ENCODE data around the gene CD74.
"Not testable (repeated sequence)": the region's sequence is repeated elsewhere in the genome, so short reads cannot be mapped to it uniquely, and the experiment has no call there.

Gene CD74

DNA sequence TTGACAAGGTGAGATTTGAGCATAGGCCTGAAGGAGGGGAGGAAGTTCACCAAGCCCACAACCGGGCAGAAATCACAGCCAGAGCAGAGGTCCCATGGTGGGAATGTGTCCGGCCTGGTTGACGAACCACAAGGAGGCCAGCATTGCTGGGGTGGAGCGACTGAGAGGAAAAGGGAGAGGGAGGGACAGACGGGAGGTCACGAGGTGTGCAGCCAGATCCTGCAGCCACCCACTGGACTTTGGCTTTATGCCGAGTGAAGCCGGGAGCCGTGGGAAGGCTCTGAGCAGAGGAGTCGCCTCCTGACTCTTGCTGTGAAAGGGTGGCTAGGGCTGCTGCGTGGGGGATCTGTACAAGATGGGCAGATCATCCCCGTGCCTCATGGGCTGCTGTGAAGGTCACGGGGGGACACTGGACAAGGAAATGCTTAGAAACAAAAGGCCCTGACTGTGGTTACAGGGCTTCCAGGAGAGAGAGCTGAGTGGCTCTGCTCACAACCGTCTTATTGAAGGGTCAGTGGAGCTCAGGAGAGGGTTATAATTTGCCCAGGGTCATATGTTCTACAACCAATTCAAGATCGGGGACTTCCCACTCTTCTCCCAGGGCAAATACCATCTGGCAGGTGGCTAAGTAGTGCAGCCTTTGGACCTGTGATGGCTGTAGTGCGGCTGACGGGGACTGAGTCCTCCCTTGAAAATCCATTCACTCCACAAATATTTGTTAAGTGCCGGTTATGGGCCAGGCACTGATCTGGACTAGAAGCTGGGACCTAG, 15.6 kb upstream of the CD74 start:
- DNase-seq (ENCODE audit: low spot score in 2 of 2) (no peak), ATAC-seq (no peak)
- Mint-ChIP-seq H3K9me3 (no peaks in the 10 kb centered on the region), H3K4me3 (no peak overlapping the region), H3K27ac (peak overlapping the region; percentile 60), H3K4me1 (no peaks in the 10 kb centered on the region), H3K36me3 (no peaks in the 10 kb centered on the region)

DNA sequence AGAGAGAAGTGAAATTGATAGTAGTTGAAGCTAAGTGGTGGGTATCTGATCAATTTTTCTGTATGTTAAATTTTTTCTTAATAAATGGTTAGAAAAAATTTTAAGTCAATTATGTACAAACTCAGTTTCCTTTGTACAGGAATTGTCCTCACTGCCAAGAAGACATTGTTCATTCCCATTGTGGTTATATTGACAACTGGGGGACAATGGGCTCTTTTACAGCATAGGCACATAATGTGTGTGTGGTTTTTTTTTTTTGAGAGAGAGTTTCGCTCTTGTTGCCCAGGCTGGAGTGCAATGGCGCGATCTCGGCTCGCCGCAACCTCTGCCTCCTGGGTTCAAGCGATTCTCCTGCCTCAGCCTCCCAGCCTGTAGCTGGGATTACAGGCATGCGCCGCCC, 13.5 kb upstream of the CD74 start:
- H3K9me3 Mint-ChIP-seq; H3K4me1 Mint-ChIP-seq; H3K36me3 Mint-ChIP-seq; H3K27ac Mint-ChIP-seq; DNase-seq (ENCODE audit: low spot score in 2 of 2); ATAC-seq; H3K4me3 Mint-ChIP-seq: not testable (repeated sequence)

- Mint-ChIP-seq H3K9me3 (no peaks in the 10 kb centered on the region), H3K27ac (no peak overlapping the region), H3K4me1 (peaks cover 13% of the 10 kb centered on the region), H3K36me3 (no peaks in the 10 kb centered on the region), H3K4me3 (no peak overlapping the region)
- DNase-seq (ENCODE audit: low spot score in 2 of 2) (no peak), ATAC-seq (no peak)
These were observed 10.0 kb upstream of the CD74 start for GRCh38 chr5:150422758-150423157.

- Mint-ChIP-seq H3K36me3 (no peaks in the 10 kb centered on the region), H3K4me3 (no peak overlapping the region), H3K27ac (no peak overlapping the region), H3K9me3 (no peaks in the 10 kb centered on the region), H3K4me1 (peaks cover 13% of the 10 kb centered on the region)
- DNase-seq (ENCODE audit: low spot score in 2 of 2) (no peak), ATAC-seq (no peak)
These were observed 9.4 kb upstream of the CD74 start for GRCh38 chr5:150422075-150422474.

DNA sequence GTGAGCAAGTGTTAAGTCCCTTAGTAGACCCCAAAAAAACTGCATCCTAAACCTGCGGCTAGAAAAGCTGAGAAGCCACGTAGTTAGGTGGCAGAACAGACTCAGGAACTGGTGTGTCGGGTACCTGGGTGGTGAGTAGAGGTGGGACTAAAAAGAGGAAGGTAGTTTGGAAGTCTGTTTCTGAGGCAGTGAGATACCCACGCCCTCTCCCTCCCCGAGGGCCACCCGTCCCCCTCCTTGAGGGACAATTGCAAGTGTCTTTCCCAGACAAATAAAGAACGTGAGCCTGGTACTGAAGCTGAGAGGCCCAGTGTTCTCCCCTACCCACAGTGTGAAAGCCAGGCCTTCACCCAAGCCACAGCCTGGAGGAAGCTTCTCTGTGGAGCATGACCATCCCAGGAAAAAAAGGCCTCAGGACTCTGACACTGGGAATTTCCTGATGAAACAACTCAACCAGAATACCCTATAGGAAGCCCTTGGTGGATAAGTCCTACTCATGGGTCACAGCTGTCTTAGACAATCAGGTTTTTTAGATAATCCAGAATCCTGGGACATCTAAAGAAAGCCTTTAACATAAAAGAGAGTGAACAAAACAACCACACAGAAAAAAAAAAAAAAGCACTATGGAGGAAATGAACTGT, 7.0 kb upstream of the CD74 start:
- Mint-ChIP-seq H3K9me3 (no peaks in the 10 kb centered on the region), H3K36me3 (no peaks in the 10 kb centered on the region), H3K4me1 (peaks cover 13% of the 10 kb centered on the region), H3K27ac (peak overlapping the region; percentile 68), H3K4me3 (no peak overlapping the region)
- DNase-seq (ENCODE audit: low spot score in 2 of 2) = no peak
- ATAC-seq = no peak

GRCh38 chr5:150413902-150414790, 1.4 kb upstream of the CD74 start:
- H3K36me3 Mint-ChIP-seq = peaks cover 41% of the 10 kb centered on the region
- peak overlapping the region; percentile 96 for H3K4me3 Mint-ChIP-seq
- peaks cover 41% of the 10 kb centered on the region for H3K4me1 Mint-ChIP-seq

DNA sequence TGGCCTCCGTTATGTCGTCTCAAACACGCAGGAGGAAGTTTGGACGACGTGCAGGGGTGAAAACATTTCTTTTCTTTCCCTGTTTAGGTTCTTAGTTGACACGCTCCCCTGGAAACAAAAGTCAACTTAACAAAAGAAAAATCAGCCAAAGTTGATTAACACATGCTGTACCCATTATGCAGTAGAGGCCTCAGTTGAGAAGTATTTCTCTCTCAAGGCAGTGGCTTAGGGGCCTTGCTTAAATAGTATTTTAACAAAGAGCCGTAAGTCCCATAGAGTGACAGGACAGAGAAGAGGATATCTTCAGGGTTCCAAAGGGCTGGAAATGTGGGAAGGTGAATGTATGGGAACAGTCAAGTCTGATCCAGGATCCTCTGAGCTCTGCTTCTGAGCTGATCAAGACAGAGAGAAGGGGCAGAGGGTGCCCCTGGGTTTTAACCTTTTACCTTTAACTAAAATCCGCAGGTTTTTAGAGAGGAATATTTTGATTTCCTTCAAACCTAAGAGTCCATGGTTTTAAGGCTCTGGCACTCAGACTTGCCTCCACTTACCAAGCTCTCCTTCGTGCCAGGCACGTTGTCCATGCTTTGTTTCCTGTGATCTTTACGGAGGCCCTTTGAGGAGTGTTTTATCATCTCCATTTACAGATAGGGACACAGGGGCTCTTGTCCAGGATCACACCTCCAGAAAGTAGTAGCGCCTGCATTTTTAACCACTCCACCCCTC, 629 bp upstream of the CD74 start:
- peak overlapping the region; percentile 99 for H3K27ac Mint-ChIP-seq
- H3K36me3 Mint-ChIP-seq = peaks cover 49% of the 10 kb centered on the region
- no peaks in the 10 kb centered on the region for H3K9me3 Mint-ChIP-seq
- DNase-seq (ENCODE audit: low spot score in 2 of 2) (no peak), ATAC-seq (no peak)
- H3K4me3 Mint-ChIP-seq = peak overlapping the region; percentile 96
- peaks cover 44% of the 10 kb centered on the region for H3K4me1 Mint-ChIP-seq

More at GRCh38 chr5:150413902-150414790, 1.4 kb upstream of the CD74 start:
- not testable (repeated sequence) for ATAC-seq; H3K9me3 Mint-ChIP-seq; DNase-seq (ENCODE audit: low spot score in 2 of 2)
- peak overlapping the region; percentile 99 for H3K27ac Mint-ChIP-seq

DNA sequence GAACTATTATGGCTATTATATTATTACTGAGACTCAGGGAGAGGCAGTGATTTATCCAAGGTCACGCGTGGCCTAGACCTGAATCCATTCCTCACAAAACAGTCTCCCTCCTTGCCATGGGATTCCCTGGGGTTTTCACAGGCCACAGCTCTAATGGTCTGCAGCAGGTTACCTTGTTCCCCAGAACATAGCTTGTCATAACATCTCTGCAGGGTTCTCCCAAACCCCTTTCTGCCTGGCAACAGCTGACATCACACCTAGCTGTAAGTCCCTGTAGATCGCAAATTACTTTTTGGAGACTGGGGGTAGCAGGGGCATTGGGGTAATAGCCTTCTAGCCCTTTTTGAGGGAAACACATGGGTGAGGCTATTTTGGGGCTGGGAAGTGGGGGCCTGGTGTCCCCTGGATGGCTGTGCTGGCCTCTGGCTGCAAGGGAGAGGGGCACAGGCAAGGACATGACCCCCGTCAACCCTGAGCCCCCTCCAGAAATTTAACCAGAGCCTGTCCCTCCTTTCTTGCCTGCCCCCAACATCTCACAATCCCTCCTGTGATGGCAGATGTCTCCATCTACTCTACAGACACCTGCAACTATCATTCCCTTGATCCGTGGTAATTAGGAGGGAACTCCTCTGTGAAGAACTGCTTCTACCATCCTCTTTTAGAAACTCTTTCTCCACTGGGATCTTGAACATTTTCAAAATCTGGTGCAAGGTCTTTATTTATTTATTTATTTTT, 1.3 kb downstream of the CD74 start:
- DNase-seq (ENCODE audit: low spot score in 2 of 2) (peak; percentile 43 to 87), ATAC-seq (peak; percentile 49)
- peak overlapping the region; percentile 96 for H3K4me3 Mint-ChIP-seq
- H3K4me1 Mint-ChIP-seq = peaks cover 56% of the 10 kb centered on the region
- H3K27ac Mint-ChIP-seq = peak overlapping the region; percentile 99
- peaks cover 68% of the 10 kb centered on the region for H3K36me3 Mint-ChIP-seq
- no peaks in the 10 kb centered on the region for H3K9me3 Mint-ChIP-seq

GRCh38 chr5:150410524-150411244, 2.0 kb downstream of the CD74 start:
- H3K27ac Mint-ChIP-seq = peak overlapping the region; percentile 99
- DNase-seq (ENCODE audit: low spot score in 2 of 2) = peak in 1 of 2 donors; percentile 65
- ATAC-seq = peak; percentile 57
- peaks cover 62% of the 10 kb centered on the region for H3K4me1 Mint-ChIP-seq
- H3K36me3 Mint-ChIP-seq = peaks cover 75% of the 10 kb centered on the region
- H3K9me3 Mint-ChIP-seq = no peaks in the 10 kb centered on the region
- peak overlapping the region; percentile 96 for H3K4me3 Mint-ChIP-seq

GRCh38 chr5:150409638-150410523, 2.8 kb downstream of the CD74 start:
- ATAC-seq (peak; percentile 45), DNase-seq (ENCODE audit: low spot score in 2 of 2) (peak; percentile 38 to 76)
- peak overlapping the region; percentile 99 for H3K27ac Mint-ChIP-seq
- H3K4me1 Mint-ChIP-seq = peaks cover 62% of the 10 kb centered on the region
- H3K4me3 Mint-ChIP-seq = peak overlapping the region; percentile 96
- H3K9me3 Mint-ChIP-seq = no peaks in the 10 kb centered on the region
- peaks cover 83% of the 10 kb centered on the region for H3K36me3 Mint-ChIP-seq

DNA sequence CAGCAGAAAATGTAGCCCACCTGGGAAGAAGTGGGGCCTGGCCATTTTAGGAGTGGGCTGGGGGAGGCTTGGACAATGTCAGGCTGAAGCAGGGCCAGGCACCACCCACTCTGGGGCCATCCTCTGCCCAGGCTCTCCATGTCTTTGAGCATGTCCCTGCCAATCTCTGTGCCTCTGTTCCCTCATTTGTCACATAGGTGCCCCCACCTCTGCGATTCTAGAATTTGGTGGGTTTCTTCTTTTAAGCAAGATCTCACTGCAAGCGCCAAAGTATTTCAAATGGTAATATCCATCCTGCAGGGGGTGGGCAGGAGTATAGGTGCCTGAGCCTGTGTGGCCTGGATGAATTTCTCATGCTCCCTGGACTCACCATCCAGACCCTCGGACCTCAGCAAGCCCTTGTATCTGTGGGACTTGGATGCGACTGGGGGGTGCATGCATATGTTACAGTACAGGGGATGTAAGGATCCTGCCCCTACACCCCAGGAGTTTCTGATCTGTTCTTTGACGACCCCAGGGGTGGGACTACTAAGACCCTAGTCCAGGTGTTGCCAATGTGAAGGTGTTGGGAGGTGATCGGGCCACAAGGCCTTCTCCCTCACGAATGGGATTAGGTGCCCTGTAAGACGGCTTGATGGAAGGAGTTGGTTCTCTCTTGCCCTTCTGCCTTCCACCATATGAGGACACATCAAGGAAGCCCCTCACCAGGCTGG, 4.3 kb downstream of the CD74 start:
- Mint-ChIP-seq H3K9me3 (no peaks in the 10 kb centered on the region), H3K36me3 (peaks cover 98% of the 10 kb centered on the region), H3K4me3 (peak overlapping the region; percentile 96), H3K27ac (peak overlapping the region; percentile 99), H3K4me1 (peaks cover 57% of the 10 kb centered on the region)
- DNase-seq (ENCODE audit: low spot score in 2 of 2) (no peak), ATAC-seq (no peak)

- Mint-ChIP-seq H3K9me3 (no peaks in the 10 kb centered on the region), H3K4me1 (peaks cover 51% of the 10 kb centered on the region), H3K4me3 (no peak overlapping the region), H3K27ac (peak overlapping the region; percentile 83), H3K36me3 (peaks cover 99% of the 10 kb centered on the region)
- DNase-seq (ENCODE audit: low spot score in 2 of 2) = no peak
- ATAC-seq = no peak
These were observed 5.5 kb downstream of the CD74 start for GRCh38 chr5:150407096-150407720.

All from stimulated activated effector memory CD8-positive, alpha-beta T cell treated with anti-CD3 and anti-CD28 coated beads, Interleukin-12 subunit alpha, Interleukin-12 subunit beta, amount 100 ng/mL, for 72 hours (primary cell).